Stomach (tissue), 4 donors: ENCODE results near the gene U2AF1.
"Not testable (repeated sequence)": the region's sequence is repeated elsewhere in the genome, so short reads cannot be mapped to it uniquely, and the experiment has no call there.

Source experiments
- POLR2A ChIP-seq, 4 donors: fragments of 450-650 bp; IDR thresholded peaks; one replicate each; pipeline ENCODE4 v1.6.1; 2016; ENCODE audit warnings: antibody characterized with exemption in 4 of 4, control low read depth in 2 of 4, mild to moderate bottlenecking in 1 of 4, moderate library complexity in 1 of 4
- POLR2AphosphoS5 ChIP-seq, 3 donors: sonication (generic); formaldehyde crosslinking; IDR thresholded peaks; one replicate each; pipeline ENCODE4 v1.6.1; 2016; ENCODE audit warnings: antibody characterized with exemption in 3 of 3
- TF ChIP-seq, protein P1 (sequence below), 7 experiments: fragments of 450-650 bp in 4 of 7; fragments of 200-600 bp in 3 of 7; sonication (generic) in 3 of 7; IDR thresholded peaks; one replicate each; pipeline ENCODE4 v1.5.1; 2016 to 2019; ENCODE audit warnings: antibody characterized with exemption in 7 of 7, control low read depth in 2 of 7, mild to moderate bottlenecking in 1 of 7

DNA sequence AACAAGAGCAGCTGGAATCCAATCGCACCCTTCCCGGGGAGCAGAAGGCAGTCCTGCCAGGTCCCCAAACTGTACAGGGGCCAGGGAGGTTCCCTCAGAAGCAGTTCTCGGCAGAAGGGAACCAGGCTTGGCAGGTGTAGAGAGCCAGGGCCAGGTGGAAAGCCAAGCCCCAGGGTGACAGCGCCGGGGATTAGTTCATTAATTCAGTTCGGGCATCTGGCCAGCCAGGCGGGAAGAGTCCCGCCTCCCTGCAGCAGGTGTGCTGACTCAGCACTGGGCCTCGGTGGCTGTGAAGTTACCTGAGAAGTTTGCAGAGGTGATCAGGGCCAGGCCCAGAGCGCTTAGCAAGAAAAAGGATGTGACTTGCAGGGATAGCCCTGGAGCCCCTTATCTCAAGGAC, 37.7 kb downstream of the U2AF1 start:
- TF ChIP-seq, protein P1, sequence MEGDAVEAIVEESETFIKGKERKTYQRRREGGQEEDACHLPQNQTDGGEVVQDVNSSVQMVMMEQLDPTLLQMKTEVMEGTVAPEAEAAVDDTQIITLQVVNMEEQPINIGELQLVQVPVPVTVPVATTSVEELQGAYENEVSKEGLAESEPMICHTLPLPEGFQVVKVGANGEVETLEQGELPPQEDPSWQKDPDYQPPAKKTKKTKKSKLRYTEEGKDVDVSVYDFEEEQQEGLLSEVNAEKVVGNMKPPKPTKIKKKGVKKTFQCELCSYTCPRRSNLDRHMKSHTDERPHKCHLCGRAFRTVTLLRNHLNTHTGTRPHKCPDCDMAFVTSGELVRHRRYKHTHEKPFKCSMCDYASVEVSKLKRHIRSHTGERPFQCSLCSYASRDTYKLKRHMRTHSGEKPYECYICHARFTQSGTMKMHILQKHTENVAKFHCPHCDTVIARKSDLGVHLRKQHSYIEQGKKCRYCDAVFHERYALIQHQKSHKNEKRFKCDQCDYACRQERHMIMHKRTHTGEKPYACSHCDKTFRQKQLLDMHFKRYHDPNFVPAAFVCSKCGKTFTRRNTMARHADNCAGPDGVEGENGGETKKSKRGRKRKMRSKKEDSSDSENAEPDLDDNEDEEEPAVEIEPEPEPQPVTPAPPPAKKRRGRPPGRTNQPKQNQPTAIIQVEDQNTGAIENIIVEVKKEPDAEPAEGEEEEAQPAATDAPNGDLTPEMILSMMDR (IDR thresholded peaks at IDR 0.05), result not testable (repeated sequence)
- TF ChIP-seq POLR2AphosphoS5, POLR2A (IDR thresholded peaks at IDR 0.05): not testable (repeated sequence)
